GM18505 (cell line): ENCODE measurements around the gene MIER2.

Experiments used
- ATAC-seq: cut with Tn5 transposase; IDR thresholded peaks from one replicate; pipeline ENCODE4 v1.9.1; 2021; ENCODE audit not compliant: unreplicated experiment
- POLR2A ChIP-seq: IDR thresholded peaks from 4 replicates; pipeline ENCODE4 v1.6.1; 2011; ENCODE audit warnings: borderline replicate concordance; ENCODE audit not compliant: insufficient read depth, insufficient read length; ENCODE audit errors: extremely low read depth

Gene MIER2

DNA sequence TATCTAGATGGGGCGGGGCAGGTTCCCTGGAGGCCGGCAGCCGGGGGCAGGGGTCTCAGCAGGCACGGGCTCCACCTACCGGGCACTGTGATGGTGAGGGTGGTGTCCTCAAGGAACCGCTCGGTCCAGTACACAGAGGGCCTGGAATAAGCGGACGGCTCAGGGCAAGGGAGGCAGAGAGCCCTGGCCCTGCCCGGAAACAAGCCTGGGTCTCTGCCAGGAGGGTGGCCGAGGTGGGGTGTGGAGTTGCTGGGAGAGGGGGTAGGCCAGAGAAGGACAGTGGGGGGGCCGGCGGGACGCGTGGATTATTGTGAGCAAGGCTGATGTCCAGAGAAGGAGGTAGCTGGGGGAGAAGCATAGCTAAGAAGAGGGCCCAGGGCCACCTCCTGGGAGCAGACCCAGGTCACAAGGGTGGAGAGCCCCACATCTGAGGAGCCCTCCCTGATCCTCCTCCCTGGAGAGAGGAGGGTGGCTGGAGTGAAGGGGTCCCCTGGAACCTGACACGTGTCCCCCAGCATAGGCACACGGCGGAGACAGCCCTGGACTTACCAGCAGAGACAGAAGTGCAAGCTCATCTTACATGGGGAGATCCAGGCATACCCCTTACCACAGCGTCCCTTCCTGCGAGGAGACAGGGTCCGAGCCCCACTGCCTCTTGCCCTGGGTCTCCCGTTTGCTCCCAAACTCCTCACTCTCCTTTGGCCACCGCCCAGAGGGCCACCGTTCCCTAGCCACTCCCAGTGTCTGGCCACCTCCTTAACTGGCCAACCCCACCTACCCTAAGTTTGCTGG lies 29.0 kb upstream of the MIER2 start:
- ATAC-seq: no peak
- TF ChIP-seq POLR2A: no peak

DNA sequence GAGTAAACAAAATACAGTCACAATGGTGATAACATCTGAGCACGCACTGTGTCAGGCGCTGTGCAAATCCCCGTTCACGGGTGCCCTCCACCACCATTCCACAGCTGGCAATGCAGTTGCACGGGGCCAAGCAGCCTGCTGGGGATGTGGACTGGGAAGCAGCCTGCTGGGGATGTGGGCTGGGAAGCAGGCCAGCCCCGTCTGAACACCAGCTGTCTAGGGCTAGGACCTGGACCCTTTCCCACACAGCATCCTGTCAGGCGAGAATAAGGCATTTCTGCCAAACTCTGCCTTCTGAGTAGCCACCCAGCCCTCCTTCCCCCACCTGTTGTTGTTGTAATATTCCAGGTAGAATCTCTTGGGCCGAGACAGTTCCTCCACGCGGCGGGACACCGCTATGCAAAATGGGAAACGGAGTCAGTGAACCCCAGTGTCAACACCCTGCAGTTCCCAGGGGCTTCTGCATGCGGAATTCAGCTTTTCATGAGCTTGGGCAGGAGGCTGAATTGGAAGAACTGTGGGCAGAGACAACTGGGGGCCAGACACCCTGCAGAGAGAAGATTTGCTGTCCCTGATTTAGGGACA lies 27.8 kb upstream of the MIER2 start:
- ATAC-seq: no peak
- no peak for TF ChIP-seq POLR2A

DNA sequence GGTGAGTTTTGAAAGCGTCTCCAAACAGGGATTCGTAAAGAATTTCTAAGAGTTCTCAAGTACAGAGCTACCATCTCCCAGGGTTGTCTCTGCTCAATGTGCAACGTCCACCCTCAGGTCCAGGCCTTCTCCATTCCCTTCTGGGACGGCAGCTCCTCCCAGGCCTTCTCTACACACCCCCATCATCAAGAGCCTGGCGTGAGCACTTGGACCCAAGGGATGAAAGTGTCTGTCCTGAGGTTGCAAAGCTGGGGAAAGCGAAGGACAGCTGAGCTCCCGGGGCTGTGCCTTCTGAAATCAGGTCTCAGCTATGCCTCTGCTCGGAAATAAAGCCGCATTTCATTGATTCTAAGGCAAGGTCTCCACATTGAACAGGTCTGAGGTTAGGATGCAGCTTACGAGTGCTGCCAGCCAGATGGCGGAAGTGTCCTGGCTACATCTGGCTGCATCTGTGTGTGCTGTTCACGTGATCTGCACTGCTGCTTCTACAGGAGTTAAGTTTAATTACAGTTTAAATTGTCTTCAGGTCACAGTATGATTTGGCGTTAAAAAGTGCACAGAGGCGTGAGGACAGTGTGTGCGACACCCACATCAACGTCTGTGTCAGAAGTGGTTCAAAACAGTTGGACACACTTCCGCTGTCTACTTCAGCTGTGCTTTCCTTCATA lies 27.0 kb upstream of the MIER2 start:
- no peak for TF ChIP-seq POLR2A
- no peak for ATAC-seq

DNA sequence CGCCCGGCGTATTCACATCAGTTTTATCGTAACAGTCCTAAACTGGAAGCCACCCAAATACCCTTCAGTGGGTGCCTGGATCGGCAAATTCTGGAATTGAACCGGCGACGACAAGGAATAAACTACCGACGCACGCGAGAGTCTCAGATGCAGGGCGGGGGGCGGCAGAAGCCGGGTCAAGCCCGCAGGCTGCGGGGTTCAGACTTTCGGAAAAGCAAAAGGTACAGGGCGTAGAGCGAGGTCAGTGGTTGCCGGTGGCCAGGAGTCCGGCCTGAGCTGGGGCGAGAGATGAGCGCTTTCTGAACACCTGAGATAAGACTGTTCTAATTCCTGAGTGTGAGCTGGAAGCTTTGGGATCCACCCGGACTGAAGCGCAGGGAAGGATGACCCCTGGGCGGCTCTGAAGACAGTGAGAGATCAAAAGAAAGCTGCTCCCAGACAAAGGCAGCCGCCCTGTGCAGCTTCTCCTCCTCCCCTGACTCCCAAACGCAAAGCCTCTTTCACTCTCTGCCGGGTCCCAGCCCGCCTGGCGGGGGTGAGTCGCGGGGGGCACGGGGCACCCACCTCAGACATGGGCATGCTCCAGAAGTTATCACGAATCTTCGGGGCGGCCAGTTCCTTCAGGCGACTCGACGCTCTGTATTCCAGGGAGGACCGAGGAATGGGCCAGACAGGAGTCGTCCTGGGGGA lies 26.2 kb upstream of the MIER2 start:
- no peak for ATAC-seq
- no peak for TF ChIP-seq POLR2A

DNA sequence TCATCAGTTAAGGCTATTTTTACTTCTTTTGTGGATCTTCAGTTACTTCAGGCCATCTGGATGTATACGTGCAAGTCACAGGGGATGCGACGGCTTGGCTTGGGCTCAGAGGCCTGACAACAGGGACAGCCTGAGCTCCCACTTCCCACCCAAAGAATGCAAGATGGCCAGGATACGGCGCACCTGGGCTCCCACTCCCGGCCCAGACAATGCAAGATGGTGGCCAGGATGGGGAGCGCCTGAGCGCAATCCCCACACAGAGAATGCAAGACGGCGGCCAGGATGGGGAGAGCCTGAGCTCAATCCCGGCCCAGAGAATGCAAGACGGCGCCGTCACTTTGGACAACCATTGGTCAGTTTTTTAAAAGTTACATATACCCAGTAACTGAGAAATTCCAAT lies 25.3 kb upstream of the MIER2 start:
- no peak for ATAC-seq
- TF ChIP-seq POLR2A: no peak

DNA sequence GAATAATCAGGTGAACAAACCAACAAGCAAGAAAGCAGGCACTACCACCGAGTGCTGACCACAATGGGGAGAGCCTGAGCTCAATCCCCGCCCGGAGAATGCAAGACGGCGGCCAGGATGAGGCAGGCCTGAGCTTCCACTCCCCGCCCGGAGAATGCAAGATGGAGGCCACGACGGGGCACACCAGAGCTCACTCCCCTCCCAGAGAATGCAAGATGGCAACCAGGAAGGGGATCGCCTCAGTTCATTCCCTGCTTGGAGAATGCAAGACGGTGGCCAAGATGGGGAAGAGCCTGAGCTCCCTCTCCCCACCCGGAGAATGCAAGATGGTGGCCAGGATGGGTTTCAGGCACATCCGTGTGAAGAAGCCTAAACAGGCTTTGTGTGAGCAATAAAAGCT lies 24.7 kb upstream of the MIER2 start:
- TF ChIP-seq POLR2A: no peak
- no peak for ATAC-seq

DNA sequence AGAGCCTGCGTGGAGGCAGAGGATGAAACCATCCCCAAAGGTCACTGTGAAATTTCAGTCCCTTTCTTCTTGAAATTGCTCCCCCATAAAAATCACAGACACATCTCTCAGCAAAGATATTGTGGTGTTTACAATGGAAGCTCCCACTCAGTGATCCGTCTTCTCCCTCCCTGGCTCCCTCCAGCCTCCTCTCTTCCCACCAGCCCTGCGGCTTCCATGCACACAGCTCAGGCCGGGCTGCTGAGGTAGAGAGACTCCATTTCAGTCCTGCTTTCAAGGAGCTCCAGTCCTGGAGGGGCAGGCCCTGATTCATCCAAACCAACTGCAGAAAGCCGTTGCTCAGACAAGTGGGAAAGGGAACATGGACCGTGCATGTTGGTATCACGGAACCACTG lies 24.0 kb upstream of the MIER2 start:
- TF ChIP-seq POLR2A: no peak
- ATAC-seq: no peak

DNA sequence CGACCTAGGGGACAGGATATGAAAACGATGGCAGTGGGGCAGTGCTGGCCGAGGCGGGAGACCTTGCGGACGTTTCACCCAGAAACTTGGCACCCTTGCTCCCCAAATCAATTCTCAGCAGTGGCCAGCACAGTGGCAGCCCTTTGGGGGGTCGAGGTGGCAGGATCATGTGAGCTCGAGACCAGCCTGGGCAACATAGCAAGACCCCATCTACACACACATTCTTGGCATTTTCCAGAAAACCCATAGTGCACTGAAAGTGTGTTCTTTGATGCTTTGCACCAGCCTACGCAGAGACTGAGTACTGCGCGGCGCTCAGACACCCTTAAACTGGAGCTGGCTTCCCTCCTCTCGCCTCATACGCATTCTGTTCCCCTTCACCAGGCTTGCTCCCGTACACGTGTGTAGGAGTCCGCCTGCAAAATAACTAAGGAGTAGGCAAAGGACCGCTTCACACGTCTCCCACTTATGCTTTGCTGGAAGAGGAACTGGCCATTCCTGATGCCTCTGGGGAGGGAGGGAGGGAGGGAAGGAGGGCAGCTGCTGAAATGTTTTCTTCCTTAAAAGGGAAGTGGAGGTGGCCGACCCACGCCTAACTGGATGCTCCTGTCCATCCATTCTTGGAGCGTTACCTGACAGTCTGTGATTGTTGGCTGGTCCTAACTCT lies 23.5 kb upstream of the MIER2 start:
- no peak for TF ChIP-seq POLR2A
- ATAC-seq: no peak

DNA sequence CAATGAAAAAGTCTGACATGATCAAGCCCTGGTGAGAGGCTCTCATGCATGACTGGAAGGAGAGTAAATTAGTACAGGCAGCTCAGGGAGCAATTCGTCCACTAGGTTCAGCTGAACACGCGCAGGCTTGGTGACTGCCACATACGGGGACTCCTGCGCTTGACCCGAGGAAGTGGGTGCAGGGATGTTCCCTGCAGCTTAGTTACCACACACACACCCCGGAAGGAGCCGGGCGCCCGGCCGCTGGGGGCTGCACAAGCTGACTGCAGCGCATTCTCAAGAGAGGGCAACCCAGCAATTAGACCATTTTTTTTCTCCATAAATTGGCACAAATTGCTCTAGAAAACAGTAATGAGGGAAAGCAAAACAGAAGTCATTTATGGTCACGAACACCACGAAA lies 23.0 kb upstream of the MIER2 start:
- ATAC-seq: no peak
- no peak for TF ChIP-seq POLR2A

DNA sequence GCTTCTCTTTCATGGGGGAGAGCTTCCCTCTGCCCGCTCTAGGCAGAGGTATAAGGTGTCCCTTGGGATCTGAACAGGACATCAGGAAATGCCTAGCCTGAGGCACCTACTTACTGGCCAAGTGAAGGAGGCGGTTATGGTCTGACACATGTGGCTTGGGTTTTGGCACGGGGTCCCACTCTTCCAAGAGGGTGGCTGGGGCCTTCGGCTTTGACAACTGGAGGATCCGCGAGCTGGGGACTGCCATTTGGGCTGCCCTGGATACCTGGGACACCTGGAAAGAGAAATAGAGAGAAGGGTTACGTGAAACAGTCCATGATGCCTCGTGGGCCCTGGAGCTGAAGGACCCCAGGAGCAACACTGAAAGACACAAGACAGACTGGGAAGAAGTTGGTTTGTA lies 22.4 kb upstream of the MIER2 start:
- no peak for TF ChIP-seq POLR2A
- no peak for ATAC-seq

DNA sequence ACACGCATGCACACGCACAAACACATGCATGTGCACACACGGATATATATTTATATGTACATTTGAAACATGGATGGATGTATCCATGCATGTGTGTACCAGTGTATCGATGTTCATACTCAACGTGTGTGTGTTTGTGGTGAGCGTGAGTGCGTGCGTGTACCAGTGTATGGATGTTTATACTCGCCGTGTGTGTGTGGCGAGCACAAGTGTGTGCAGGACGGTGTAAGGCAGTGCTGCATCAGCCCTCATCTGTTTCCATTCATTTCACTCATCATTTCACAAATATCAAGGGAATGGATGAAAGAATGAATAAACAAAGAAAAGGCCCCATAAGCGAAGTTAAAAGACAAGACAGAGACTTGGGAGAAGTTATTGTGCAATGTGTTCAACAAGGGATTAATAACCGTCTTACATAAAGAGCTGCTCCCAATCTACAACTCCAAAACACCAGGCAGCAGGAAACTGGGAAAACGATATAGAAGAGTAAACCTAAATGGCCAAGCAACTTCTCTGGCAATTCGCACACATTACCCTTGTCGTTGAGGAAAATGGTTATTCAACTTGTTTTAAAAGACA lies 21.7 kb upstream of the MIER2 start:
- TF ChIP-seq POLR2A: no peak

DNA sequence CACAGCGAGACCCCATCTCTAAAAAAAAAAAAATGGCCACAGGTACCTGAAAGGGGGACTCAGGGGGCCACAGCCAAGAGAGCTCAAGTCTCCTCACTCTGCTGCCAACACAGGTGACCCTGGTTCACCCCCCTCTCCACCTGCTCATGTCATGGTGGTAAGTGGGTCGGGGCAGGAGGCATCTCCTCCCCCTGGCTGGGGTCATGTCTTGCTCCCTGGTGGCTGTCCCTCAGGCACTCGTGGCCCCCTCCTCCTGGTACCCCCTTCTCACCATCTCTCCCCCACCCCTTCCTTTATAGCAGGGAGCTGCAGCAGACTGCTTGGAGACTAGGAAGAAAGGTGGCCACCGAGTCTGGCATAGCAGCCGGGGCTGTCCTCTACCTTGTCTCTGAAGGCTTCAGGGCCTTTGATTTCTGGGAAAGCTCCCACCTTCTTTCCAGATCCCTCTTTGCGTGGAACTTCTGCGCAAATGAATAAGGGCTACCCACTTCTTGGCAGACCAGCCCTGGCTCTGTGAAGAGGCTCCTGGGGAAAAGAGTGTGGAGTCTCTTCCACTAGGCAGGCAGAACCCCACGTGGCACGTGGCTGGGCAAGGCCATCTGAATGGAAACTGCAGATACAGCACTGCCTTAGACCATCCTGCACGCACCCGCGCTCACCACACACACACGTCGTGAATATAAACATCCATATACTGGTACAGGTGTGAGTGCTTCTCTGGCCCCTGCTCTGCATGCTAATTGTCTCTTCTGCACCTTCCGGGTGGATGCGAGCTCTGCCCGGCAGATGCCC lies 20.1 kb upstream of the MIER2 start:
- ATAC-seq: no peak
- TF ChIP-seq POLR2A: no peak

More for the DNA sequence above, 21.7 kb upstream of the MIER2 start:
- no peak for ATAC-seq
